ENCODE data around the gene RBFOX1. TPM values are rescaled to one million over a fixed set of nuclear protein-coding genes. Genes with fewer than 3 reads are reported as not detected.

Gene RBFOX1
- total and polyA plus RNA-seq, 10 of the 15 experiments (the other 5 are each of a cell fraction or from before 2014, with no cell fraction given): 0.87 TPM; not detected in 9

GRCh38 chr16:7614021-7614795, 281.6 kb downstream of the RBFOX1 start:
- RAD21 ChIA-PET (ENCODE audit: unreplicated experiment): no interaction called here
- no peak for FAIRE-seq
- 19% methylated on average over 6 of the region's 7 CpGs for WGBS (ENCODE audit: insufficient coverage, insufficient replicate concordance, low lambda C conversion rate, missing lambda C conversion rate)
- Histone ChIP-seq H3K9me3 (replicated peaks; ENCODE audit: control insufficient read depth, insufficient read depth, low read length) (no peaks in the 10 kb centered on the region), H3K27me3 (replicated peaks in 1 of 2; ENCODE audit: control insufficient read depth in 2 of 2, insufficient read depth in 2 of 2, low read length in 1 of 2) (no peaks in the 10 kb centered on the region), H3K4me1 (ENCODE audit: control insufficient read depth, insufficient read depth, low read length) (no peaks in the 10 kb centered on the region), H4K20me1 (ENCODE audit: control insufficient read depth, insufficient read depth) (no peaks in the 10 kb centered on the region), H2AFZ (ENCODE audit: control insufficient read depth, low read depth, low read length) (no peak overlapping the region), H3K4me2 (ENCODE audit: control insufficient read depth, insufficient read depth) (no peak overlapping the region), H3K27ac (ENCODE audit: control insufficient read depth, insufficient read depth) (no peak overlapping the region), H3K36me3 (ENCODE audit: control insufficient read depth in 2 of 2, insufficient read depth in 2 of 2, low read length in 1 of 2) (no peaks in the 10 kb centered on the region), H3K4me3 (no peak overlapping the region), H3K79me2 (ENCODE audit: control insufficient read depth, insufficient read depth, low read length) (no peaks in the 10 kb centered on the region), H3K9ac (ENCODE audit: control insufficient read depth, insufficient read depth, low read length) (no peak overlapping the region)
- no peak for ATAC-seq
- SMC1A ChIA-PET (ENCODE audit: uncharacterized antibody, unreplicated experiment): no interaction called here
- in situ Hi-C loops (cut with MboI): no loop called here
- TF ChIP-seq TAF1 (IDR thresholded peaks at IDR 0.05; ENCODE audit: borderline replicate concordance, low read depth, low read length) (no peak), SMC3 (IDR thresholded peaks at IDR 0.05; ENCODE audit: borderline replicate concordance, low read length) (no peak), SUZ12 (IDR thresholded peaks at IDR 0.05; ENCODE audit: unreplicated experiment) (no peak), FOXM1 (IDR thresholded peaks at IDR 0.05; ENCODE audit: low read depth, low read length) (no peak), IRF5 (IDR thresholded peaks at IDR 0.05; ENCODE audit: borderline replicate concordance) (no peak)
- DNase-seq (ENCODE audit: low read depth, low spot score): no peak
- intact Hi-C loops (cut with micrococcal nuclease; ENCODE audit: unreplicated experiment): no loop called here
- POLR2A ChIA-PET: no interaction called here
- CTCF ChIA-PET: no interaction called here
- no TSS peak for BruUV-seq (replicated peaks)

DNA sequence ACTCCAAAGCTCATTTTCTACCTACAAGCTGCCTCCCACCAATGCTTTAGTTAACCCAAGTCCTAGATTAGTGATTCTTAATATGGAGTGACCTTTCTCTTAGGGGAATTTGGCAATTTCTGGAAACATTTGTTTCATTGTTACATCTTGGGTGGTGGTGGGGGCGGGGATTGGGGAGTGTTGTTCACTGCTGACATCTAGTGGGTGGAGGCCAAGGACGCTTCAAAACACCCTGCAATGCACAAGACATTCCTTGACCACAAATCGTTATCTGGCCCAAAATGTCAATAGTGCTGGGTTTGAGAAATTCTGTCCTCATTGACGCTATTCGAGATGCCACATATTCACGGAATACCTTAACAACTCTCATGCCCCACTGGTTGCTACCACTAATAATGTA, 282.9 kb downstream of the RBFOX1 start:
- Histone ChIP-seq H3K9ac (ENCODE audit: control insufficient read depth, insufficient read depth, low read length) (no peak overlapping the region), H2AFZ (ENCODE audit: control insufficient read depth, low read depth, low read length) (no peak overlapping the region), H3K36me3 (ENCODE audit: control insufficient read depth in 2 of 2, insufficient read depth in 2 of 2, low read length in 1 of 2) (no peaks in the 10 kb centered on the region), H3K27ac (ENCODE audit: control insufficient read depth, insufficient read depth) (no peak overlapping the region), H4K20me1 (ENCODE audit: control insufficient read depth, insufficient read depth) (no peaks in the 10 kb centered on the region), H3K27me3 (replicated peaks in 1 of 2; ENCODE audit: control insufficient read depth in 2 of 2, insufficient read depth in 2 of 2, low read length in 1 of 2) (no peaks in the 10 kb centered on the region), H3K79me2 (ENCODE audit: control insufficient read depth, insufficient read depth, low read length) (no peaks in the 10 kb centered on the region), H3K4me3 (no peak overlapping the region), H3K4me2 (ENCODE audit: control insufficient read depth, insufficient read depth) (no peak overlapping the region), H3K9me3 (replicated peaks; ENCODE audit: control insufficient read depth, insufficient read depth, low read length) (no peaks in the 10 kb centered on the region), H3K4me1 (ENCODE audit: control insufficient read depth, insufficient read depth, low read length) (no peaks in the 10 kb centered on the region)
- POLR2A ChIA-PET: no interaction called here
- DNase-seq (ENCODE audit: low read depth, low spot score) (no peak), FAIRE-seq (no peak), ATAC-seq (no peak)
- intact Hi-C loops (cut with micrococcal nuclease; ENCODE audit: unreplicated experiment): no loop called here
- no TSS peak for BruUV-seq (replicated peaks)
- in situ Hi-C loops (cut with MboI): no loop called here
- SMC1A ChIA-PET (ENCODE audit: uncharacterized antibody, unreplicated experiment): no interaction called here
- 39% methylated on average over 6 of the region's 6 CpGs for WGBS (ENCODE audit: insufficient coverage, insufficient replicate concordance, low lambda C conversion rate, missing lambda C conversion rate)
- CTCF ChIA-PET: no interaction called here
- RAD21 ChIA-PET (ENCODE audit: unreplicated experiment): interaction anchor here (0.5 kb wide), 1 partner anchor 688 kb away, joined by 3 read pairs; no protein-coding TSS in a partner anchor
- TF ChIP-seq SPI1 (IDR thresholded peaks at IDR 0.05; ENCODE audit: borderline replicate concordance, insufficient read depth, low read depth, low read length) (no peak), E4F1 (IDR thresholded peaks at IDR 0.05; ENCODE audit: borderline replicate concordance, partially characterized antibody) (no peak), CHD1 (IDR thresholded peaks at IDR 0.05; ENCODE audit: low read depth, low read length) (no peak), NBN (IDR thresholded peaks at IDR 0.05) (no peak), PML (IDR thresholded peaks at IDR 0.05; ENCODE audit: low read length) (no peak), ESRRA (IDR thresholded peaks at IDR 0.05; ENCODE audit: low read length) (no peak), BHLHE40 (IDR thresholded peaks at IDR 0.05; ENCODE audit: borderline replicate concordance in 1 of 2, low read depth in 2 of 2, low read length in 1 of 2) (no peak), RBBP5 (conservative IDR thresholded peaks at IDR 0.05) (no peak)
- TF ChIP-seq, protein P1, sequence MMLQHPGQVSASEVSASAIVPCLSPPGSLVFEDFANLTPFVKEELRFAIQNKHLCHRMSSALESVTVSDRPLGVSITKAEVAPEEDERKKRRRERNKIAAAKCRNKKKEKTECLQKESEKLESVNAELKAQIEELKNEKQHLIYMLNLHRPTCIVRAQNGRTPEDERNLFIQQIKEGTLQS (IDR thresholded peaks at IDR 0.05; ENCODE audit: borderline replicate concordance, extremely low read depth, low read depth, low read length): no peak

All from GM12878 (cell line).